Limb (tissue), 2 donors: ENCODE results near the gene EIF2B2.

Experiments
- DNase-seq, 2 donors: peaks; one replicate each; pipeline ENCODE4 v3.0.0-alpha.2; 2016; ENCODE audit errors: extremely low spot score in 2 of 2

Gene EIF2B2

DNA sequence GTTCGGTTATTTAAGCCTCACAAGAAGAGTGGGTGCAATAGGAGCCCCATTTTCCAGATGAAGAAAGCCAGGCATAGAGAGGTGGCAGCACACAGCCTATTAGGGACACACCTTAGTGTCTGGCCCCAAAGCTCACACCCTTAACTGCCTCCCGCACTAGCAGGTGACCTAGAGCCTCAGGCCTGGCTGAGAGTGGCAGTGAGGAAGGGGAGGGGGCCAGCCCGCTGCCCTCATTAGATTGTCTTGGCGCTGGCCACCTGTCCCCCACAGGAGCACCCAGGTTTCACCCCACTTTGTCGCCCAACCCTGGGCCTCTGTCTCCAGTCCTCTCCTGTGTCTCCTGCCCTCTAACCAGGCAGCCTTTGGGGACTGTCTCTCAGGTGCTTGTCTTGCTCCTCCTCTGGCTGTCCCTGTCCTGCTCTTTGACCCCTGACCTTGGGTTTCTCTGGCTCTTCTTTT is 28.8 kb upstream of the EIF2B2 start:
- DNase-seq = no peak

DNA sequence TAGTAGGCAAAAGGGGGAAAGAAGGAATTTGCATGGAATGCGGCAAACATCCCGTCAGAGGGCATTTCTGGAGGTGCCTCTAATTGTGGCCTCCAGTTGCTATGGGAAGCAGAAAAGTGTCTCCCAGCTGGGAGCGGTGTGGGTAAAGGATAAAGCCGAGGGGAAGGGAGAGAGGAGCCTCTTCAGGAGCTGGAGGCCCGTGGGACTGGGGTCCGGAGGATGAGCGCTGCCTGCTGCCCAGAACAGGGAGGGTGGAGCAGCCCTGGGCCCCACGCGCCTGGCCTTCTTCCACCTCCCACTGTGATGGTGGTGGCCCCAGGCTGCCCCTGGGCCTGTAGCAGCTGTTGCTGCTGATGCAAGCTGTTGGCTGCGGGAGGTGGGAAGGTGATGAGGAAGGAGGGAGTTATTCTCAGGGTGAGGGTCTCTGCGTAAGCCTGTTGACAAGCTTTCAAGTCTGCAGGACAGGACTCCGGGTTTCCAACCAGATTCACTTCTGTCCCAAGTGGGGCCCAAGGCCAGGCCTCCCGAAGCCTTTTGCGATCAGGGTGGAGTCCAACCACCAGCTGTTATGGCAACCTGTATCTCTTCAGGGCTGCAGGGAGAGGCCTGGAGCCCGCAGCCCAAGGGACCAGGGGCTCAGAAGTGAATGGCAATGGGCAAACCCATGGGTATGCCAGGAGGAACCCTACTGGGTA is 28.2 kb upstream of the EIF2B2 start:
- DNase-seq = peak in 1 of 2 donors; percentile 43

DNA sequence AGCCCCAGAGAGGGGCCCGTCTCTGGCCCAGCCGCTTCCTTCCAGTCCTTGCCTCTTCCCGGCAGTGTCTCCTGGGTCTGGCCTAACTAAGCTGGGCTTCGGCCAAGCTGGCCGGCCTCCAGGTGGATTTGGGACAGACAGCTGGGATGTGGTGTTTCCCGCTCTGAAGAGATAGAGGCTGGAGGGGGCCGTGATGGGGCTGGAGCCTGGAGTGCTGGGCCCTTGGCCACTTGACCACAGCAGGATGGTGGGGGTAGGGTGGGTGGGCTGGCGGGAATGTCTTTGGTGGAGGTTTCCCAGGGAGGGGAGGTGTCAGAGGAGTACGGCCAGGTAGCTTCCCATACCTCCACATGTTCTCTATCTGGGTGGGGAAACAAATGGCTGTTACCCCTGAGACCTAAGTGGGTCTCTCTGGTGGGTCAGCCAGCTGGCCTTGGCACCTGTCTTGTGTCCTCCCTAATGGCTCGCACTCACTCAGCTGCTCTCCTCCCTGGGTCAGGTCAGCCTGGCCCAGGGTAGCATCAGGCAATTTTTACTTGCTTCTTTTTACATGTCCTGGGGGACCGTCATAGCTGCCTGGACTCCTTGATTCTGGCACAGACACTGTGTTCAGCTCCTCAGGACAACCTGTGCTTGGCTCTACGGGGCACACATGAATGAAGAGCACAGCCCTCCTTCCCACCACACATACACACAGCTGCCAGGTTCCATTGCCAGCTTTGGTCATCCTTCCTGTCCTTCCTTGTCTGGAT is 27.5 kb upstream of the EIF2B2 start:
- peak in 1 of 2 donors; percentile 76 for DNase-seq

DNA sequence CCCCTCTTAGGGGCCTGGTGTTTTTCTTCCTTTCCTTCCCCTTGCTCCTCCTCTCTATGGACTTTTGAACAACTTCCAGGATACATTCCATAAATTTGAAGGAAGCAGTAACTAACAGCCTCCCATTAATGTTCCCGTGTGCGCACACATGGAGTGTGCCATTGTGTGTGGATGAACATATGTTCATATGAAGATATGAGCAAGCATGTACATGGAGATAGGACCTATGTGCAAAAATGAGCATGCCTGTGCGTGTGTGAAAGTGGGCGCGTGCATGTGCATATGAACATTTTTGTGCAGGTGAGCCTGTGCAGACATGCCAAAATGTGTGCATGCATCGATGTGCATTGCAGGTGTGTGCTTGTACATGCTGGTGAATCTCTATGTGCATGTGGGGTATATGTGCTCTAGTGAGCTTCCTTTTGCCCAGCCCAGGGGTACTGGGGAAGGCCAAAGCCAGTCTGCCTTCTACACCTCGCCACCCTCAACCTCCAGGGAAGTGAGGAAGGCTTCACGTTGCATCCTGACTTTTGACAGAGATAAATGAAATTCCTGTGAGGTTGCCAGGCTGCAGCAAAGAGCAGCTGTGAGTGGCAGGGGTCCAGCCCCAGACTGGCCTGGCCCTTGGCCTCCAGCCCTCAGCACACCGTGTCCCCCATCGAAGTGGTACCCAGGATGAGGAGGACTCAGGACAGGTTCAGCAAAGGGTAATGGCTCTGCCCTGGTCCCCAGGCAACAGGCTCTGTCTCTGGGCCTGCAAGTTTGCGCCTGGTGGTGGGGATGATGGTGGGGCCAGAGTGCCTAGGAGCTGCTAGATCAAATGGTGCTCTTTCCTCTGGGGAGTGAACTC is 26.2 kb upstream of the EIF2B2 start:
- no peak for DNase-seq

DNA sequence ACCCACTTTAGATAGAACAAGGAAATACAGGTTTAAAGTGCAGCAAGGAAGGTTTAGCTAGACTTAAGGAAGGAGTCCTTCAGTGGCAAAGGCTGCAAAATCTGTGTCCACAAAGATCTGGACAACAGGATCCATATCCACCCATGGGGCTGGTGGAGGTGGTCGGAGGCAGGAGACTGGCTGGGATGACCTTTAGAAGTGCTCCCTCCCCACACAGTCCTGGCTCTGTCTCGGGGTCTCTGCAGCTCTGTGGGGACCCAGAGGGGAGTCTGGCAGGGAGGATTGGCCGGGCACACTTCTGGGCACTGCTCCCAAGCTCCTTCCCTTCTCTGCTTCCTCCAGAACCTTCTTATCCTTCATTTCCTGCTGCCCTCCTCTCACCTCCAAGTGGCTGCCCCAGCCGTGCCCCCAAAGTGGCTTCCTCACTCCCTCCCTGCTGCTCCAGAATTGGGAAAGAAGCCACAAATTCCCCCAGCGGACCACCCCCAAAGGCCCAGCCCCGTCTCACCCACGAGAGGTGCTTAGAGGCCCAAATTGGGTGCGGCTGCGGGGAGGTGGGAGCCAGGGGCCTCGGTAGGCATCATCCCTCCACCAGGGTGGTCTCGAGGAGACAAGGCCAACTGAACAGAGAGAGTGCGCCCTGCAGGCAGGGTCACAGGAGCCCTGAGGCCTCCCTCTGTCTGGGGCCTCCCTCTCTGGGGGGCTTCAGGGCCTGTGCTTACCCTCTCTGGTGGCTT is 25.4 kb upstream of the EIF2B2 start:
- DNase-seq = no peak

DNA sequence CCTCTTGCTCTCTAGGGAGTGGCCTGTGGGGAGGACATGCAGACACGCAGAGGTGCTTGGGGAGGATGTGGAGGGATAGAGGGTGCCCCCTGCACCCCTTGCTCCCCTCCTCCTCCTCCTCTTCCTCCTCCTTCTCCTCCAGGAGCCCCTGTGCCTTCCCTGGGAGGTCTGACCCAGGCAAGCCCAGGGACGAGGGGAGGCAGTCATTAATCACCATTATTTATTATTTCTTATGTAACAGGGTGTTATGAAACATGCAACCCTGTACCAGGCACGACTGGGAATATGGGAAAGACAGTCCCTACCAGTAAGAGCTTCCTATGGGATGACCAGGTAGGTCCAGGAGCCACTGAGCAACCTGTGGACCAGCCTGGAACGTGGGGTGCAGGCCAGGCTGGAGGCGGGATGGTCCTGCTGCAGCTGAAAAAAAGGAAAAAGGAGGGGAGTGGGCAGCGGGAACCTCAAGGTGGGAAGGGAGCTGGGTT is 24.8 kb upstream of the EIF2B2 start:
- DNase-seq = no peak

DNA sequence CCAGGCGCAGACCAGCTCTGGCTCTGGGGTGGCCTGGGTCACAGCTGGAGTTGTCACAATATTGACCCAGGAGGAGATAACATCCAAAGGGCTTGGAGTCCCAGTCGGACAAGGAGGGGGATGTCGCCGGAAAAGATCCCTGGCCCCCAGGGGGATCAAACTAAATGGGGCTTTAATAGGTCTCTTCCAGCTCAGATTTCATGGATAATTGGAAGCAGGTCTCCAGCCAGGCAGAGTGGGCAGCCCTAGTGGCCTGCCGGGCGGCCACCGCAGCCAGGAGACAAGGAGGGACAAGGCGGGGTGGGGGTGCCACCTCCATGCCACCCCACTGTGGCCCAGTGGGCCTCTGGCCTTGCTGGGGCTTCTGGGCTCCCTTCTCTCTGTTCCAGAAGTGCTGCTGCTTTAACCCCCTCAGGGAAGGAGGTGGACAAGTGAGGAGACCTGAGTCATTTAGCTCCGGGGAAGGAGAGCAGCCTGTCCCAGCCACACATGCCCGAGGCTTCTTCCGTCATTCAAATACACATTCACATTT is 24.2 kb upstream of the EIF2B2 start:
- no peak for DNase-seq

DNA sequence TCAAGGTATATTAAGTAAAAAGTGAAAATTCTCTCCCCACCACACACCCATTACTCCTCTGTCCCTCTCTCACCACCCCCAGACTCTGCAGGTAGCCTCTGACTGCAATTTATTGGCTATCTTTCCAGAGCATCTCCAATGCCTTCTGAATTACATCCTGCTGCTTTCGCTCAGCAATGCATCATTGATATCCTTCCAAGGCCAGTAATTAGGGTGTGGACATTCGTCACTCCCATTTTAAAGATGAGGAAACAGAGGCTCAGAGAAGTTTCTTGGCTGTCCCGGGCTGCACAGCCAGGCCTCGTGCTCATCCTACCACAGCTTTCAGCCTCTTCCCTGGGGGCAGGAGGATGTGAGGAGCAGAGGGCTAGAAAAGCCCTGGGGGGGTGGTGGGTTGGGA is 23.7 kb upstream of the EIF2B2 start:
- DNase-seq = no peak

DNA sequence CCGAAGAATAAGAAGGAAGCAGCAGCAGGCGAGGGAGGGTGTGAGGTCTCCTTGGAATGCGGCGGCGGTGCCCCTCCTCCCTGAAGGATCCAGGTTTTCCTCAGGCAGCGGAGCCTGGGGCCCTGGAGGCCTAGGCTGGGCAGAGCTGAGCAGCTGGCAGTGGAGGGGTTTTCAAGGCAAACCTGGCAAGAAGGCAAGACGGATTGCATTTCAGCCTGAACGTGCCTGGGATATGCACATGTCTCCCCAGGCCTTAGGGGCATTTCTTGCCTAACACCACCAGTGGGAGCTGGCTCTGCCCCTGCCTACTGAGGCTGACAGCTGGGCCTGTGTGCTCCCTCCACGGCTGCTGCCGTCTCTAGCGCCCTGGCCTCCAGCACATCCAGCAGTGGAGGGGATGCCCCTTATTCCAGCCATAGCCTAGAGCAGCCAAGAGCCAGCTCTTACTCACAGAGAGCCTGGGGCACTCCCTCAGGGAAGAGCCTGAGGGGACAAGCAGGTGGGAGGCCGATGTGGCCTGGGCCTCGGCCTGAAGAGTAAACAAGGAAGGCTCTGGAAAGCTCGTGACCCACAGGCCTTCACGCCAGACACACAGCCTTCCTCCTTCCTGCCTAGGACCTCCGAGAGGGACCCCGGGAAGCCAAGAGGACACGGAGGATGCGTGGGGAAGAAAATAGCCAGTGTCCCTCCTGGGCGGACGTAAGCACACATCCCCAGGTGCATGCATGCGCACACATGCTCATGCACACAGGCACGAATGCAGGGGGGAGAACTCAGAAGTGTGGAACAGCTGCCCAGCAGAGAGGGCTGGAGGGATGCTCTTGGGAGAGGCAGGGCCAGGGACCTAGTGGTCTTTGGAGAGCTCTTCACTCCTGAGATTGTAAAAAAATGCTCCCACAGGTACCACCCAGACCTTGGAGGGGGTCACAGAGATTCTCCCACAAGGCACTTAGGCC is 23.0 kb upstream of the EIF2B2 start:
- DNase-seq = peak; percentile 76 to 79

DNA sequence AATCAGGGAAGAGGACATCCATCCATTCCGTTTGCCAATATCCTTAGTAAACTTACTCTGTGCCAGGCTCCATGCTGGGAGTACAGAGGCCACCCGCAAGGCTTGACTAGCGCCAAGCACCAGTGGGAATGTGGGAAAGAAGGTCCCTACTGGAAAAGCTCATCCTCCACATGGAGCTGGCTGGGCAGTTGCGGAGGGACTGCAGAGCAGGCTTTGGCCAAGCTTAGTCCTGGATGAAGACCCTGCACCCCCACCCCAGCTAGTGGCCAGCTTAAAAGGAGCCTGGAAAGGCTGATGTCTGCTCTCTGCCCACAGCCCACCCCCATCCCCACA is 22.4 kb upstream of the EIF2B2 start:
- no peak for DNase-seq

DNA sequence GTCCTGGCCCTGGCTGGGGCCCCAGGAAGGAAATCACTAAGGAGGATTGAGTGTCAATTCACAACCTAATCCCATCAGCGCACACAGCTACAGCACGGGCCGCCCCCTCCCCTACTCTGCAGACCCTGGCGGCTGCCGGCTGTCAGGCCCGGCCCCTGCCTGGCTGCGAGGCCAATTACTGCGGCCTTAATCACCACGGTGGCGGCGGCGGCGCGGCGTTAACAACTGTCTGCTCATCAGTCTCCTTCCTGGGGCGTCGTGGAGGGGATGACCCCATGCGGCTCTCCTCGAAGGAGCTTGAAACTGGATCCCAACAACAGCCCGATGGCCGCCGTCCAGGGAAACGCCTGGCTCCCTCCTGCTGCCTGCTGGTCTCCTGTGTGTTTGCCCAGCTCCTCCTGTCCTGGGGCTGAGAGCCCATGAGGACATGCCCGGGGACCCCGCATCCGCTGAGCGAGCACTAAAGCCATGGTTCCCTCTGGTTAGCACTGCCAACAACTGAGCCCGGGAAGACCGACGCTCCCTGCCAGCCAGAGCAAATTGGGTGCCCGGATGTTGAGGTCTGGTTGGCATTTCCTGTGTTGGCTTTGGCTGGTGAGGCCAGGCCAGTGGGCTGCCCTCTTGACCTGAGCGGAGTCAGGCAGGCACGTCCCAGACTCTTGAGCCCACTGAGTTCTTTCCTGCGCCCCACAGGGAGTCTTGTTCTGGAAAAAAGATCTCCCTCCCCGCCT is 21.8 kb upstream of the EIF2B2 start:
- DNase-seq = peak in 1 of 2 donors; percentile 73

DNA sequence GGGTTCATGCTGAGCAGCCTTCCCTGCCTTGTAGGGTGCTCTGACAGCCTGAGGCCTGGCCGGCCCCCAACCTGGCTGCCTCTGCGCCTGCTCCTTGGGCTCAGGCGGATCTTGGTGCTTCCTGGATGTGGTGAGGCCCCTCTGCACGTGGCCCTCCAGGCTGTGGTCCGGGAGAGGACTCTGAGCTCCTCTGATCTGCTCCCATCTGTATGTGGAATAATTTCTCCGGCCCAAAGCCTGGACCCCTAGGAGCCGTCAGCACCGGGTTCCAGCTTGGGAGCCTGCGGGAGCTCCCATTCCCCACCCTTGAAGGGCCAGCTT is 21.3 kb upstream of the EIF2B2 start:
- no peak for DNase-seq

DNA sequence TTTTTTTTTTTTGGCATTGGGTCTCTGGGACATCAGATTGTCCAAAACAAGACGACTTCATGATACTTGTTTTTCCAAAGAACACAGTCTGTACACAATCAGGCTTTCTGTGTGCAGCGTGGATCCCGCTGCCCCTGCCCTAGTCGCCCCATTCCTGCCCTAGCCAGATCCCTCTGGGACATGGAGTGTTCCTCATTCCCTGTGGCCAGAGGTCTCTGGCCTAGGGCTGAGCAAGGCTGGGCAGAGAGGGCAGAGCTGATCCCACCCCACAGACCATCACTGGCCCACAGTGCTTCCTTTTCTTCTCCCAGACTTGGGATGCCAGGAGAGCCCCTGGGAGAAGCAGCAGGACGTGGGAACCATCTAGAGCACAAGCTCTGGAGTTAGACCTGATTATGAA is 20.9 kb upstream of the EIF2B2 start:
- no peak for DNase-seq

DNA sequence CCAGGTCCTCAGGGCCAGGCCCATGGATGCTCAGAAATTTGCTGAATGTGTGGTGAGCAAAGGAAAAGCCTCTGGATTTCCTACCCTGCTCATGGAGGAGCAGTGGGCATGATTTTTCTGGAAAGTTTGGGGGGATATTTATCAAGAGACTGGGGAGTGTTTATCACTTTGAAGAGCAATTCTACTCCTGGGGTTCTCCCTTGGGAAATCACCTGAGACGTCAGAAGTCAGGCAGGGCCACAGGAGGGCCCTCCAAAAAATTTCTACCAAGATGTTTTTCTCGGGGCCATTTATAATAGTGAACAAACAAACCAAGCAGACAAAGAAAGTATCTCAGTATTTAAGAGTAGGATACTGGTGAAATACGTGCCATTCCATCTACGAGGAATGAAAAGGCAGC is 20.1 kb upstream of the EIF2B2 start:
- no peak for DNase-seq

DNA sequence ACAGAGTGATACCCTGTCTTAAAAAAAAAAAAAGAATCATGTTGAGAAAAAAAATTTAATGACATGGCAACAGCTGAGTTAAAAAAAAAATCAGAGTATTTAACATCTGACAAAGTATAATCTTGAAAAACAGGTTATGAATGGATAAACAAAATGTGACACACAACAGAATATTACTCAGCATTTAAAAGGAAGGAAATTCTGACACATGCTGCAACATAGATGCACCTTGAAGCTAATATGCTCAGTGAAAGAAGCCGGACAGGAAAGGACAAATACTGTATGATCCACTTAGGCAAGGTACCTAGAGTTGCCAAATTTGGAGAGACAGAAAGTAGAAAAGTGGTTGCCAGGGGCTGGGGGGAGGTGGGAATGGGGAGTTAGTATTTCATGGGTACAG is 19.4 kb upstream of the EIF2B2 start:
- DNase-seq = no peak

DNA sequence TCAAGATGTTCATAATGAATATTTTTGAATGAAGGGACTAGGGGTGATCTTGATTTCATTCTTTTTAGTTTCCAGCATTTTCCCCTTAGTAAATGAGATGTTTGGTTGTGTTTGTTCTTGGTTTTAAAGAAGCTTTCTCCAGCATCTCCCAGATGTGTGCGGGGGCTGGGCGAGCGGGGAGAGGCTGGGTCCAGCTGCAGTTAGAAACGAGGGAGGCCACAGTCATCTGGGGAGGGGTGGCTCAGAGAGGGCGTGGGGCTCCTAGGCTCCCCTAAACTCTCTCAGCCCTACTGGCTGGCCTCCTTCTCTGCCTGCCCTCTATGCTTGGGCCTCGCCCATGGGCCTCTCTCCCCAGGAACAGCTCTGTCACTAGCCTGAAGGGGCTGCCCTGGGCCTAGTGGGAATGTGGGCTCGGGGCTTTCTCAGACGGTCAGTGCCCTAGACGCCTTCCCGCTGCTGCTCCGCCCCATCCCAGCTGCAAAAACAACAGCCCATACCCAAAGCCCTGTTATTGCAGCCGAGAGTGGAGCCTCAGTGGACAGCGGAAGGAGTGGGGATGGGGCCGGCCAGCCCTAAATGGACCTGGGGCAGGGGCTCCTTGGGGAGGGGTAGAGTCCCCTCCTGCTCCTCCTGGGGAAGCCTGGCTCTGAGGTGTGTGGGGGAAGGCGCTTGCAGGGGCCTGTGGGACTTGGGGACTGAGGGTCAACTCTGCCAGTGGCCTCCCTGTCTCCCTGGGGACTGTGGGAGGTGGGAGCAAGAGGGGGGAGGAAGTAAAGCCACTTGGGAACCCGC is 18.3 kb upstream of the EIF2B2 start:
- DNase-seq = no peak

DNA sequence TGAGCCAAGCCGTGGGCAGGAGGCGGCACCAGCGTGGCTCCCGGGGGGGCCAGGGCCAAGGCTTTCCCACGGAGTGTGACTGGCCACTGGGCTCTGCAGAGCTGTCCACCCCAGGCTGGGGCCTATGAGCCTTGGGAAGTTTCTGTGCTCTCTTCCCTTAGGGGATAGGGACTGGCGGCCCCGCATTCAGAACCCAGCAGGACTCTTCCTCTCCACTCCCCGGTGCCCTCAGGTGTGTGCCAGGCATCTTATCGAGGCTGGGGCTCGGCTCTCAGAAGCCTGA is 17.8 kb upstream of the EIF2B2 start:
- DNase-seq = no peak

DNA sequence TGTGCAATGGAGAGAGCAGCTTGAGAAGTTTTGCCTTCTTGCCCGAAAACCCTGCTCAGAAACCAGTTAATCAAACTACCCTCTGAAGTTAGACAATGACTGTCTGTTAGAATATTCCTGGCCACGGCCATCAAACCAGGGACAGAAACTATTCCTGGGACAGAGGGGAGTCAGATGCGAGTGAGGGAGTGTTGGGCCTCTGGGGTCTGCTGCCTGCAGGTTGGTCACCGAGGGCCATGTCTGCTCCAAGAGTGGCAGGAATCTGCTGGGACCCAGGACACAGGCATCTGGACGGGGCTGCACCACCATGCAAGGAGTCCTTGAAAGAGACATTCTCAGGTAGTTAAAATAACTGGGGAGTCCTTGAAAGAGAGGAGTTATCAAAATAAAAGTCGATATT is 16.9 kb upstream of the EIF2B2 start:
- DNase-seq = no peak

DNA sequence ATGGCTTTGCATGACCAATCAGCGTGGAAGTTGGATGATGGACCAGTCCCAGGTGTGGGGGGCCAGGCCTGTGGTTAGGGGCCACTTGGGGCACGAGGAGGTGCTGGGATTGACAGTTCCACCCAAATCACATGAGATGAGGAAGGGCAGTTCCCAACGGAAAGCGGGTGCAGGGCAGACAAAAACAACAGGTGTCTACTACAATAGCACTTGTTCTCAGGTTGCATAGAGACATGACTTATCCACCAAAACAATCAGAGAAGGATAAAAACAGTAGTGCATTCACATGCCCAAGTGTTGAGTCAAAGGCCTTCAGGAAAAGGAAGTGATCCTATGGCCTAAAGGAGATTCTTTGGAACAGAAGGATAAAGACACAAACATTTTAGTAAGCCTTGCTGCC is 14.6 kb upstream of the EIF2B2 start:
- no peak for DNase-seq
